Activated CD8-positive, alpha-beta memory T cell treated with anti-CD3 and anti-CD28 coated beads for 24 hours (primary cell): ENCODE results near the gene TMEM126A.
"Not testable (repeated sequence)": the region's sequence is repeated elsewhere in the genome, so short reads cannot be mapped to it uniquely, and the experiment has no call there.

Experiments
- DNase-seq: peaks from one replicate; pipeline ENCODE4 v3.0.0-alpha.2; 2020

The TMEM126A gene

DNA sequence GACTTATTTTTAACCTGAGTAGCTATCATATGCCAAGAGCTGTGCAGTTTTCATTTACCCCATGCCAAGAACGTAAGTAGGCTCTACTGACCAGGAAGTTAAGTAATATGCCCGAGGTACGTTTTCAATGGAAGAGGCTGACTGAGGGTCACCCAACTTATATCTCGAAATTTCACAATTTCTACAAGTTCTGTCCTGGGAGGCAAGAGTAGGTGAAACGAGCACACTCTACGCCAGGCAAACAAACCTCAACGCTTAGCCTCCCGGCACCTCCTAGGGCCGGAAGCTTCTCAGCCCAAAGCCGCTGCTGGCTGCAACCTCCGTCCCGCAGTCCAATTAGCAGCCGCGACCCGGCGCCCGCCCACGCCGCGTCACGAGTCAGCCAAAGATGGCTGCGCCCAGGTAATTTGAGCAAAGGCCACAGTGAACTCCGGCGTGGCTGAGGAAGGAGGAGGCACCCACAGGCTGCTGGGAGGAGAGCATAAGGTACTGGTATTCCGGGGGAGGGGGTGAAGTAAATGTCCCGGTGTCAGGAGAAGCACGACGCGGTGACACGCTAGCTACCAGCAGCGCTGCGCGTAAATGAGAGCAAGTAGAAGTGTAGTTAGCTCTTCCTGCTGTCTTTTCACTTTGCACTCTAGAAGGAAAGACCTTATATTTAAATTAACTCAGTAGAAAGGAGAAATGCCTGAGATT, at the start of gene TMEM126A:
Gene TMEM126A, plus strand, starts transcription at position 364 of the 696 bp plus-strand sequence. CDS start 2,289 bp downstream, outside the sequence.
- peak; percentile 95 for DNase-seq

DNA sequence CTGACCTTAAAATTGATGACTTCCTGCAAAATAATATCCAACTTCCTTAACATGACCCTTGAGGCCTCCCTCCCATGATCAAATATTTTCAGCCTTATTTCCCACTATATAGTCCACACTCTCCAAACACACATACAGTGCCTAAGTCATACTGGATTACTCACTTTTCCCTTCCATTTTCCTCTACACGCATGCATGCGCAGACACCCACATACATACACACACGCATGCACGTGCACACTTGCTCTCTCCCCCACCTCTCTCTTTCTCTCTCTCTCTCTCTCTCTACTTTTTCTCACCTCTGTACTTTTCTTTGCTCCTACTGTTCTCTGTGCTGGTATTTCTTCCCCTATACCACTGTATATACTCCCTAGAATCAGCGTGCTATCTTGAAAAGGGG, 48.7 kb upstream of the TMEM126A start:
- DNase-seq, result no peak

DNA sequence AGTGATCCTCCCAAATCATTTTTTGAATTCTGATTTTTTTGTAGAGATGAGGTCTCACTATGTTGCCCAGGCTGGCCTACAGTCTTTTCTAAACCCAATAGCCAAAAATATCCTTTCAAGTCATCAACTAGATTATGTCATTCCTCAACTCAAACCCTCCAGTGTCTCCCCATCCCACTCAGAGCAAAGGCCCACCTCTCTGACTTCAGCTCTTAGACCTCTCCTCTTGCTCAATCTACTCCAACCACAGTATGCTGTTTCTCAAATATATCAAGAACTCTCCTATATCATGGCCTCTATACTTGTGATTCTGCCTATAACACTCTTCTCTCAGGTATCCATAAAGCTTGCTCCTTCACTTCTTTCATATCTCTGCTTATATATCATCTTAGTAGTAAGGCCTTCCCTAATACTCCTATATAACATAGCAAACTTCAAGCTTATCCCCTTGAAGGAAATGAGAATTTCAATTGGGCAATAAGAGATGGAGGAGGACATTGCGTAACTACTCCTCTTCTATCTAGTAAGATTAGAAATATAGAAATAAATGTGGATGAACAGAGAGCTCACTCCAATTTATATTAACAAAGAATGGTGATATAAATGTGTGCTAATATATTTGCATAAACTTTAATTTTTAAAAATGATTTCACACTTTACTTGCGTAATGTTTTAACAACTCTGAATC, 45.1 kb upstream of the TMEM126A start:
- DNase-seq, result no peak

DNA sequence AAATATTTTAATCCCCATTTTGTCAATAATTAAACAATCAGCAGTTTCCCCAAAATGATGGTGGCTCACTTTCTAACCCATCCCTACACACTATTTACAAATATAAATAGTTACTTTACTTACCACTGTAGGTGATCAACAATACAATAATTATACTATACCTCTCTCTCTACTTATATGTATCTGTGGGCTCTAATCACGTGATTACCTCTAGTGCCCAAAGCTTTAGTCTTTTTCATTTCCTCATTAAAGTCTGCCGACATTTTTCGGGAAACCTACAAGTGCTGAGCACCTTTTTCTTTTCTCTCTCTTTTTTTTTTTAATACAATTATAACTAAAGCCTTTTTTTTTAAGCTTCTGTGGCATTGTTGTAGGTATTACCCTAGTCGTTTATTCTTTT, 44.5 kb upstream of the TMEM126A start:
- DNase-seq, result no peak

DNA sequence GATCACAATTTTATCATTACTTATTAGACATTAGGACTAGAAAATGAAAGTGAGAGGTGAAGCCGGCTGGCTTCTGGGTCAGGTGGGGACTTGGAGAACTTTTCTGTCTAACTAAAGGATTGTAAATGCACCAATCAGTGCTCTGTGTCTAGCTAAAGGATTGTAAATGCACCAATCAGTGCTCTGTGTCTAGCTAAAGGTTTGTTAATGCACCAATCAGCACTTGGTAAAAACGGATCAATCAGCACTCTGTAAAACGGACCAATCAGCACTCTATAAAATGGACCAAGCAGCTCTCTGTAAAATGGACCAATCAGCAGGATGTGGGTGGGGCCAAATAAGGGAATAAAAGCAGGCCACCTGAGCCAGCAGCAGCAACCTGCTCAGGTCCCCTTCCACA, 41.5 kb upstream of the TMEM126A start:
- not testable (repeated sequence) for DNase-seq

GRCh38 chr11:85608621-85609020, 39.1 kb upstream of the TMEM126A start:
- not testable (repeated sequence) for DNase-seq

DNA sequence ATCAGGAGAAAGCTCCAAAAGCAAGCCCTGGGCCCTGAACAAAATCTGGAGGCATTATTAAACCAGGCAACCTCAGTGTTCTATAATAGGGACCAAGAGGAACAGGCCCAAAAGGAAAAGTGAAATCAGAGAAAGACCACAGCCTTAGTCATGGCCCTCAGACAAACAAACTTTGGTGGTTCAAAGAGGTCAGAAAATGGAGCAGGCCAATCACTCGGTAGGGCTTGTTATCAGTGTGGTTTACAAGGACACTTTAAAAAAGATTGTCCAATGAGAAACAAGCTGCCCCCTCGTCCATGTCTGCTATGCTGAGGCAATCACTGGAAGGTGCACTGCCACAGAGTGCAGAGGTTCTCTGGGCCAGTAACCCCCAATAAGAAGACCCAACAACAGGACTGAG, 38.5 kb upstream of the TMEM126A start:
- not testable (repeated sequence) for DNase-seq

GRCh38 chr11:85611643-85612042, 36.1 kb upstream of the TMEM126A start:
- DNase-seq, result not testable (repeated sequence)

DNA sequence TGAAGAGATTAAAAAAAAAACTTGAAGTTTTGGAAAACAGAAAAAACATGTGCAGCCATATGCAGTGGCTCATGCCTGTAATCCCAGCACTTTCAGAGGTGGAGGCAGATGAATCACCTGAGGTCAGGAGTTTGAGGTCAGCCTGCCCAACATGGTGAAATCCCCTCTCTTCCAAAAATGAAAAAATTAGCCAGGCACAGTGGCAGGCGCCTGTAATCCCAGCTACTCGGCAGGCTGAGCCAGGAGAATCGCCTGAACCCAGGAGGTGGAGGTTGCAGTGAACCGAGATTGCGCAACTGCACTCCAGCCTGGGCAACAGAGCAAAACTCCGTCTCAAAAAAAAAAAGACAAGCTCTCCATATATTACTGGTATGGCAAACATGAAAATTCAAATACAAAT, 28.3 kb upstream of the TMEM126A start:
- no peak for DNase-seq

DNA sequence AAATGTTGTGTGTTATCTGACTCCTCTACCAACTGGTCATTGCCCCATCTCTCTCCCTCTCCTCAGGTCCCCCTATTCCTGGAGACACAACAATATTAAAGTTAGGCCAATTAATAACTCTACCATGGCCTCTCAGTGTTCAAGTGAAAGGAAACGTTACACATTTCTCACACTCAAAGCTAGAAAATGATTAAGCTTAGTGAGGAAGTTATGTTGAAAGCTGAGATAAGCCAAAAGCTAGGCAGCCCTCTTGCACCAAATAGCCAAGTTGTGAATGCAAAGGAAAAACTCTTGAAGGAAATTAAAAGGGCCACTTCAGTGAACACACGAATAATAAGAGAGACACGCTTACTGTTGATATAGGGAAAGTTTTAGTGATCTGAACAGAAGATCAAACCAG, 27.5 kb upstream of the TMEM126A start:
- no peak for DNase-seq

DNA sequence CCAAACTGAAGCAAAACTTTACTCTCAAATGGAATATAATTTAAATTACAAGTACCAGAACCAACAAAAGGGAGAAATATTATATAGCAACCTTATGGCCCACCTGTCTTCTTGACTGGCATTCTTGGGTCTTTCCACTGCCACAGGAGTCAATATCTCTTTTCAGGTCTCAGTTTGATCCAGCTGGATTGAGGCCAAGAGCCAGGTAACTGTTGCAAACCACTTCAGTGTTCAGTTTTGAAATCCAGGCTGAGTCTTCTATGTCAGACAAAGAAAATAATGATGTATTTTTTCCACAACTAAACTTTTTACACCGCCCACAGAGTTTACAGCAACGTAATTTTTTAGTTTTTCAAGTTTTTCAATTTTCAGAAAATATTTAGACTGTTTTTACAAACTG, 21.3 kb upstream of the TMEM126A start:
- no peak for DNase-seq

DNA sequence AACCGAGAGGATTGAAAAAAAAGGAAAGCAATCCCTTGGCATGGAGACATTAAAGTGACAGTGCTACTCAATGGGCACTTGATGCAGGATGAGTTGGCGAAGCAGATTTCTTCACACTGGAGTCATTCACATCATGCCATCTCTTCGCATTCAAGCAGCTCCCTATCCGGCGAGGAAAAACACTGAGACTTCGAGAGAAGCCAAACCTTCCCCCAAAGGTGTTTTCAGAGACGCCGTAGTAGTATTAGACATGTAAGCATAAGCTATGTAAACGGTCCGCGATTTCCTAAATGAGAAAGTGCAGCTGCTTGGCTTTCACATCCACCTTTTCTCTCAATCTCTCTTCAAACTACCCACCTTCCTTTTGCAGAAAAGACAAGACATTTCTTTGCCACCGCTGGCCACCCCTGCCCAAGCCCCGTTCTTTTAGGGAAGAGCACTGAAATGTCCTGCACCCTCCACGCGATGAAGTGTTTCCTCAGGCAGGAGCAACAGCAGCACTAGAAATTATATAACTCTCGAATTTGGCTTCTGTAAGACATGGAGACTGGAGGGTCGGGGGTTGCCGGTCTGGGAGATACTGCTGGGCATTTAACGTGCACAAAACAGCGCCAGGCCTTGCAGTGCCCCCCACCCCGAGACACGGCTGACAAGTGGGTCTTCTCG, 20.3 kb upstream of the TMEM126A start, which contains the start of gene DLG2:
Gene DLG2, minus strand, starts transcription at position 13 of the 666 bp plus-strand sequence.
- no peak for DNase-seq

DNA sequence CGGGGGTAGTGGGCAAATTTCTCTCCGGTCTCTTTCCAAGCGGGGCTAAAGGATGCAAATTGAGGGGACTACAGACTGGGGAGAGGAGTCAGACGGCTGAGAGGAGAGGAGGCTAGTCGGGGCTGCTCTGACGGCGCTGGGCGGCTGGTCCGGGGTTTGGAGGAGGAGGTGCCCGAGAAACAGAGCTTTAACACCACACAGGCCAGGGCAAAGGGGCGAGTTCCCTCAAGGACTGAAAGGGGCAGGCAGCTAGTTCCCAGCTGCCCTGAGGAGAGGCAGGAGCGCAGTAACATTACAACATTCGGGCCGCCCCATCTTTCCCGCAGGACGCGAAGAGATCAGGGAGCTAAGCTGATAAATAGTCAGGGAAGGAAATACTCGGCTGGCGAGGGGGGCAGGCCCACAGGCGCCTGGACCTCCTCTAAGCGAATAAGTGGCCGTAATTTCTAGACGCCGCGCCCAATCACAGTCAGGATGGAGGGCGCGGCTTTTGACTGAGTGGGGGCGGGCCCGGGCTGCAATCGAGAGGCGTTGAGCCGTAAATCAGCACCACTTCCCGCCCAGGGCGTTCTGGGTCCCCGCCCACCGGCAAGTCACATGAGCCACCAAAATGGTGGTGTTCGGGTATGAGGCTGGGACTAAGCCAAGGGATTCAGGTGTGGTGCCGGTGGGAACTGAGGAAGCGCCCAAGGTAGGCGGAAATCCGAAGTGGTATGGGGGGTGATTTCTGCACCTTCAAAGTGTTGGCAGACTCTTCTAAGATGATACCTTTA, 19.6 kb upstream of the TMEM126A start, which contains the start of gene TMEM126B:
Gene TMEM126B, plus strand, starts transcription at position 596 of the 773 bp plus-strand sequence. Its CDS starts 15 bp downstream, at position 611.
- DNase-seq, result peak; percentile 96

GRCh38 chr11:85628771-85629341, 18.9 kb upstream of the TMEM126A start:
- DNase-seq, result no peak

- no peak for DNase-seq
These were observed 13.0 kb upstream of the TMEM126A start for GRCh38 chr11:85634747-85635146.

DNA sequence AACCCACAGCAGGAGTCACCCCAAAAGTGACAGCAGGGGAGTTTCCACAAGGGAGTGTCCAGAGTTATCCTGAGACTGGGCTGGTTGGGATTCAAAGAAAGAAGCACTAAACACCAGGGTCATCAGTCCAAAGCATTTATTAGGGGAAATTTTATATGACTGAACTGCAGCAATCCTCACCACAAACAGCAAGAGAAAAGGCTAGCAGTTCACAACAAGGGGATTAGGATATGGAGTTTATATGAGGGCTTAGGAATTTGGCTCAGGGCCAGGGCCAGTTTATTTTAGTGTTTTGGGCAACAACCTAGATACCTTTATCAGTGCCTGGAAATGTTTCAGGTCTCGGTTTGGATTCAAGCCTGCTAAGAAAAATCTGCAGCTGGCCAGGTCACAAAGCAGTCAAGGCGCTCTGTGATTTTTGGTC, 4.6 kb upstream of the TMEM126A start:
- DNase-seq, result no peak

GRCh38 chr11:85647078-85647477, 689 bp upstream of the TMEM126A start:
- DNase-seq, result no peak

- no peak for DNase-seq
These were observed 3.4 kb downstream of the TMEM126A start for GRCh38 chr11:85651118-85651517.

- no peak for DNase-seq
These were observed 5.2 kb downstream of the TMEM126A start for GRCh38 chr11:85652786-85653447.

DNA sequence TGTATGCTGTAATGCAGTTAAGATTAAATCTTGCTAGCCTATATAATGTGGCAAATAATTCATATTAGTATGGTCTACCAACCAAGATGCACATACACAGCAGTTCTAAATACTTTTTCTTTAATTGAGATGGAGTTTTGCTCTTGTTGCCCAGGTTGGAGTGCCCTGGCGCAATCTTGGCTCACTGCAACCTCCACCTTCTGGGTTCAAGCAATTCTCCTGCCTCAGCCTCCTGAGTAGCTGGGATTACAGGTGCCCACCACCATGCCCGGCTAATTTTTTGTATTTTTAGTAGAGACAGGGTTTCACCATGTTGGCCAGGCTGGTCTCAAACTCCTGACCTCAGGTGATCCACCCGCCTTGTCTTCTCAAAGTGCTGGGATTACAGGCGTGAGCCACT, 6.6 kb downstream of the TMEM126A start:
- not testable (repeated sequence) for DNase-seq

- DNase-seq, result no peak
These were observed 9.0 kb downstream of the TMEM126A start for GRCh38 chr11:85656777-85657176.

DNA sequence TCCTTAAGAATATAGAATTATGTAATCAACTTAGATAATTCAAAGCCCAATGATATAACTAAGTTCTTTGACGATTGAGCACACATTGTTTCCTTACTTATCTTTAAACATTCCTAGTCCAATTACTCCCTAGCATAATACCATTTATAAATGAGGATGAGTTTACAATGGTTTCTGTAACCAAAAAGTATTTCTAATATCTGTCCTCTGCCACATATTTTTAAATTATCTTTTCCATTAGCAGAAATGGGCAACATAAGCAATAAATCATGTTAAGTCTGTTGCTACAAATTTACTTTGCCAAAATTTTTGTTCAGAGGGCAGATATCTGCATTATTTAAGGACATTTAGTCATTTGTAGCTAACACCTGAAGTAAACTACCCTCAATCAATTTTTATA, 10.4 kb downstream of the TMEM126A start:
- DNase-seq, result no peak
